HG03097 (cell line): ENCODE data around the gene PDZD2.
"Not testable (repeated sequence)": the region's sequence is repeated elsewhere in the genome, so short reads cannot be mapped to it uniquely, and the experiment has no call there.

Experiments used
- ATAC-seq: cut with Tn5 transposase; IDR thresholded peaks from one replicate; pipeline ENCODE4 v1.9.1; 2021; ENCODE audit not compliant: unreplicated experiment, low FRiP score

Gene PDZD2

DNA sequence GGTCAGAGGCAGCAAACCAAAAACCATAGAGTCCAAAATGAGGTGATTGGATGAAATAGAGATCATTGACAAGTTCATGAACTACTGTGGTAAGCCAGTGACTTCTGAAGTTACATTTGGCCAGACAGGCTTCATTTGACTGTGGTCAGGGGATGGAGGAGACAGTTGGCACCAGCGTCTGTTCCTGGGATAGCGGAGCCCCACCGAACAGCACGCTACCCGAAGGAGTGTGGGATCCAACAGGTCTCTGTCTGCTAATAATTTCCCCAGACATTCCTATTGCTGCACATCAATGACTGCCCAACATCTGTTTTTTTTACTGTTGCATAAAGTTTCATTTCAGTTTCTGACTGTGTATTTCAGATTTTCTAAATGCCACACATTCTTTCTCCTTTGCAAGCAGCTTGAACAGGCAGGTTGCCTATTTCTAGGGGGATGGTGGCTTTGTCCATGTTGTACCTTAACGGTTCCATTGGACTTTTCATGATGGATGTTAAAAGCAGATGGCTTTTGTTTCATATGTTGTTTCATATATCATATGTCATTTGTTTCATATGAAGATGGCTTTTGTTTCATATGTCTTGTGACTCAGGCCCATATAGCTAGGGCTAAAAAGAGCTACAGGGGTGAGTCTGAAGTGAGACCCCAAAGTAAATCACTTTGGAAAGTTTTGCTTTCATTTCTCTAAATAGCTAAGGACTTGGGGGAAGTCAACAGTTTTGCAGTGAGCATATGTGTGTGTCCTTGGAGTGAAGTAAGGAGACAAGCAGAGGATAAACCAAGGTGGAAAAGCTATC lies 354.4 kb downstream of the PDZD2 start:
- ATAC-seq: no peak

DNA sequence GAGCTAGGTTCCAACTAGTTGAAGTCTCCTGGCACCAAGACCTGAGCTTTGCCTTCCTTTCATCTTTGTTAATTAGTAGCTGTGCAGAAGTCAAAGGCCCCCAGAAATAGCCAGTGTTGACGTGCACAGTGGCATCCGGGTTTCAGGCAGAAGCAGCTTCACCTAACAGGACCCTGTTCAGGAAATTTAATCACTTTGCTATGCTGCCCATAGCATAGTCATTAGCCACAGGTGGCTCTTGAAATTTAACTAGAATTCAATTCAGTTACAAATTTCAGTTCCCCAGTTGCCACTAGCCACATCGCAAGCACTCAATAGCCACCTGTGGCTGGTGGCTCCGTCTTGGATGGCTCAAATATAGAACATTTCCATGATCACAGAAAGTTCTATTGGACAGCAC lies 356.1 kb downstream of the PDZD2 start:
- ATAC-seq: no peak

DNA sequence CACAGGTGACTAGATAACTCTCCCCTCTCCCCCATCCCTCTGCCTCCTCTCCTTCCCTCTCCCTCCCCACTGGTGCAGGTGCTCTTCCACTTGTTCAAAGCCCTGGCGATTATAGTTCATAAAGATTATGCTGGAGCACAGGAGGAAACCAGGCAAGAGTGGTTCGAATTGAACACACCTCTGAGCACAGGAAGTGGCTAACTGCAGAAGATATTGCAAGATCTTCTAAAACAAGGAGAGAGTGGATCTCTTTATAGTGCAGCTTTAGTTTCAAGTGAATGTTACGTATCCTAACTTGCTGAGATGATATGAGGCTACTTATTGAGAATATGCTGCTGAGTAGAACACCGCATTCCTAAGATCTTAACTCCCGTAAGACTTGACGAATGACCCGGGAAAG lies 356.8 kb downstream of the PDZD2 start:
- no peak for ATAC-seq

DNA sequence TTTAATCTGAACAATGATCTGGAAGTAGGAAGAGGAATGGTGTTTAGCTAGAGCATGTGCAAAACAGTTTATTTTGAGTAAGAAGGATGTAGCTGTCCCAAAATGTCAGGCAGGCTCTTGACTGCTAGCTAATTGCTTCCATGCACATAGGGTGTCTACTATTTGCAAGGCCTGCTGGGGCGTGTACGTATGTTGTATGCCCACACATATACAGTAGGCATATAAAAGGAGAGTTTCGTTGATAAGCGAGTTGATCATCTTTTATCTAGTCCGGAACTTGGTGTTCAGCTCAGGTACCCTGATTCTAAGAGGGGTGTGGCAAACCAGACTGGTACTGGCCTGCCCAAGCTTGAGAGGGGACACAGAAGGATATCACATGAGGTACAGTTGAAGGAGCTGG lies 358.0 kb downstream of the PDZD2 start:
- no peak for ATAC-seq

DNA sequence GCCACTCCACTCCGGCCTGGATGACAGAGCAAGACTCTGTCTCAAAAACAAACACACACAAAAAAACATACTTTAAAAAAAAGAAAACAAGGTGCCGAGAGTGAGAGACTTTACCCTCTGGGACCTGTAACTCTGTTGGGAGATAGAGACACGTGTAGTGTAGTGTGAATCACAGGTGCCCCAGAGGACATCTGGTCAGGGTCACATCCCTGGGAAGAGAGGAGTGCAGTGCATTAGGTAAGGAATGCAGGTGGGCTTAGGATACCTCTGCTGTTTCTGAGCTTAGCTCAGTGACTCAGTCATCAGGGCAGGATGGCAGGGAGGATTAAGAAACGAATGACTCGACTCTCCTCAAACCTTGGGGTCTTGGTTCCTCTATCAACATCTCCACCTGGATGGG lies 360.5 kb downstream of the PDZD2 start:
- ATAC-seq: no peak

DNA sequence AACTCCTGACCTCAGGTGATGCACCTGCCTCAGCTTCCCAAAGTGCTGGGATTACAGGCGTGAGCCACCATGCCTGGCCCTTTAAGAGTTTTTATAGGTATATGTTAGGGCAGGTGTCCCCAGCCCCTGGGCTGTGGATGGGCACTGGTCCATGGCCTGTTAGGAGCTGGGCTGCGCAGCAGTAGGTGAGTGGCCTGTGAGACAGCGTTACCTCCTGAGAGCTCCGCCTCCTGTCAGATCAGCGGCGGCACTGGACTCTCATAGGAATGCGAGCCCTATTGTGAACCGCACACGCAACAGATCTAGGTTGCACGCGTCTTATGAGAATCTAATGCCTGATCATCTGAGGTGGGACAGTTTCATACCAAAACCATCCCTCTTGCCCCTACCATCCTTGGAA lies 361.8 kb downstream of the PDZD2 start:
- ATAC-seq: no peak

DNA sequence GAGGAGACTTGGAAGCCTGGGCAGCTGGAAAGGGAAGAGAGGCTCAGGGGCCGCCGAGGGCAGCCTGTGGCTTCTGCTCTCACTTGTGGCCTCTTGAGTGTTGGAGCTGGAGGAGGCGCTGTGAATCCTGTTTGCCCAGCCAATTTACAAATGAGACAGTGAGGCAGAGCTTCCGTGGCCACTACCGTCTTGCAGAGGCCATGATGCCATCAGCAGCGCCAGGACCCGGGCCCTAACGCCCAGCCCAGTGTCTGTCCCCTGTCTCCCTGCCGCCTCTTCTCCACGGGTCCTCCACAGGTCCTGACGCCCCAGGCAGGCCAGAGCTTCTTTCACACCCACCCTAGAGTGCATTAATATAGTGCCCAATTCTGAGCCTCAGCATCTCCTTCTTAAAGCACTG lies 362.4 kb downstream of the PDZD2 start:
- ATAC-seq: no peak

DNA sequence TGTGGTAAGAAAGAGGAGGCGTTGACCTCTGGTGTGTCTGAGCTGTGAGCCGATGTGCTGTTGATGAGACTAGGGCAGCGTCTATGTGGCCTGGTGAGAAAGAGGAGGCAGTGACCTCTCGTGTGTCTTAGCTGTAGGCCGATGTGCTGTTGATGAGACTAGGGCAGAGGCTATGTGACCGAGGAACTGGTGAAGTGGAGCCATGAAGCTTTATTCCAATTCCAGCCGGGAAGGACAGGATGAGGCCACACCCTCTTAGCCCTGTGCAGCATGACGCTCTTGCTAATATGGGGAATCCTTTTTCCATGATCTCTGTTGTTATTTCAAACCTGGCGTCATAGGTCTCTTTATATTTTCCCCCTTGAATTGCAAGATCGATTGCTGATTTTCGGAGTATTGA lies 362.8 kb downstream of the PDZD2 start:
- no peak for ATAC-seq

DNA sequence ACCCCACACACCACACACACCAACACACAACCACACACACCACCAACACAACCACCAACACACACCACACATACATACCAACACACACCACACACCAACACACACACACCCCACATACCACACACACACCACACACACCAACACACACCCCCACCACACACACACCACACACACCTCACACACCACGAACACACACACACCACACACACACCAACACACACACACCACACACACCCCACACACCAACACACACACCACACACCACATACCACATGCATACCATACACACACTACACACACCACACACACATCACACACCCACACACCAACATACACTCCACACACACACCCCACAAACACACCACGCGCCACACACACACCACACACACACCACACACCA lies 363.8 kb downstream of the PDZD2 start:
- no peak for ATAC-seq

DNA sequence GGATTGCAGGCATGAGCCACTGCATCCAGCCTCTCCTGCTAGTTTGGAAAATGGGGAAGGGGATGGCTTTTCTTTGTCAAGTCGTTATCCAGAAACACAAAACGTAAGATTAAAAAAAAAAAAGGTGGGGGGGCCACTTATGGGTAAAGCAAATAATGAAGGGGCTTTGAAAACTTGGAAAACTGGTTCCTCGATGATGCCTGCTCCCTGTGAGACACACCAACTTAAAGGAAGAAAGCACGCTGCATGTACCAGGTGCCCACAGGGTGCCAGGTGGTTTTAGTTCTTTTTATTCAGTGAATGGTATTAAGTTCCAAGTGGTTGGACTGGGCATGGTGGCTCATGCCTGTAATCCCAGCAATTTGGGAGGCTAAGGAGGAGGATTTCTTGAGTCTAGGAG lies 365.1 kb downstream of the PDZD2 start:
- no peak for ATAC-seq

DNA sequence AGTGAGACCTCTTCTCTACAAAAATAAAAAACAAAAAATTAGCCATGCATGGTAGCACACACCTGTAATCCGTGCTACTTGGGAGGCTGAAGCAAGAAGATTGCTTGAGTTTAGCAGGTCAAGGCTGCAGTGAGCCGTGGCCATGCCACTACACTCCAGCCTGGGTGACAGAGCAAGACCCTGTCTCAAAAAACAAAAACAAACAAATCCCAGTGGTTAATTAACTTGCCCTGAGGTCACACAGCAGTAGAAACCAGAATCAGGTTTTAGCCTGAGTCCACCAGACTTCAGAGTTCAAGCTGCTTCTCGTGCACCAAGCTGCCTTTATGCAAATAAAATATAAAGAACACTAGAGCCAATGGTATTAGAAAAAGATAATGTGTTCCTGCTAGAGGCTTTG lies 365.5 kb downstream of the PDZD2 start:
- ATAC-seq: no peak

DNA sequence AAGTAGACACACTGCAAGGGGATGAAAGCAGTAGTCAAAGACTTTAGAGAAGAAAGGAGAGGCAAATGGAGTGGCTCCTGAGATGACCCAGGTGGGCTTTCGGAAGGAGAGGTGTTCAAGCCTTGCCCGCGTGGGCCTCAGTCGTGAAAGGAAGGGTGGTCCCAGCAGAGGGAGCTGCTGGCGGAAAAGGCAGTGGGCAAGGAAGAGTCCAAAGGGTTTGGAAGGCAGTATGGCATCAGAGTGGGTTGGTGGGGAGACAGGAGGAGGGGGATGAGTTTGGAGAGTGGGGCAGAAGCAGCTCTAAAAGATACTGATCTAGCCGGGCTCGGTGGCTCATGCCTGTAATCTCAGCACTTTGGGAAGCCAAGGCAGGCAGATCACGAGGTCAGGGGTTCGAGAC lies 369.8 kb downstream of the PDZD2 start:
- no peak for ATAC-seq

DNA sequence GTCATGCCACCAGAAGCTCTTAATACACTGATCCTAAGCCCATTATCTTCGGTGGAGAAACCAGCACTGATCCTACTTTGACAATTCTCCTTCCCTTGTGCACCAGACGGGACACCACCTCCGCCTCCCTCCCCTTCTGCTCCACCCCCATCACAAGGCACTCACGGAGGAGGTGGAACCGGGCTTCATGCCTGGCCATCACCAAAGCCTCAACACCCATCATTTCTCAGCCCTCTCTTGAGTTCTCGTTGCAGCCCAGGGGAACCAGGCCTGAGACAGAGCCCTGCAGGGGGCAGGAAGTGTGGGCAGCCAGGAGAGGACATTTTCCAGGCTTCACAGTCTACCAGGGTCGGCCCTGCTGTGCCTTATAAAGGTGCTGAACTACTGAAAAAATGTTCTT lies 374.7 kb downstream of the PDZD2 start:
- no peak for ATAC-seq

DNA sequence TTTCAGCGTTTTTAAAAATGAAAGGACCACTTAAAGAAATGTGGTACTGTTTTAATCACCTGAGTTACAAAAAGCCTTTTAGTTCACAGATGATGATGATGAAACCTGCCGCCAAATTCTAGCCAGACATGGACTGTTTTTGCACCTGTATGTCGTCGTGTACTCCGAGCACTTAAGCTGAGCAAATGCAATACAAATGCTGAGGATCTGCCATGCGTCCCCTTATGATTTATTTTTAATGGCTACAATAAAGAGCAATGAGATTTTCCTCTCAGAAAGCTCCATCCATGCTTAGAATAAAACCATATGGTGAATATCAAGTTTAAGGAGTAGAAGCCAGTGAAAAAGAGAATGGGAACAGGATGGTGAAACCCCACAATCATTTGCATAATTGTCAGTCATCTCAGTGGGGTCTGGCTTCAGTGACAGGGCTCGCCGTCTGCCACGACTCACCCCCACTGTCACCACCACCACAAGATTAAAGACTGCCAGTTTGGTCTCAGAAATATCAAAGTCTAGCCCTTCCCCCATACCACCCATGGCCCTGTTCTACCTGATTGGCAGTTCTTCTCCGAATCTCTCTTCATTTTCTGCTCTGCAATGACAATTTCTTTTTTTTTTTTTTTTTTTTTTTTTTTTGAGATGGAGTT lies 375.3 kb downstream of the PDZD2 start:
- ATAC-seq: no peak

DNA sequence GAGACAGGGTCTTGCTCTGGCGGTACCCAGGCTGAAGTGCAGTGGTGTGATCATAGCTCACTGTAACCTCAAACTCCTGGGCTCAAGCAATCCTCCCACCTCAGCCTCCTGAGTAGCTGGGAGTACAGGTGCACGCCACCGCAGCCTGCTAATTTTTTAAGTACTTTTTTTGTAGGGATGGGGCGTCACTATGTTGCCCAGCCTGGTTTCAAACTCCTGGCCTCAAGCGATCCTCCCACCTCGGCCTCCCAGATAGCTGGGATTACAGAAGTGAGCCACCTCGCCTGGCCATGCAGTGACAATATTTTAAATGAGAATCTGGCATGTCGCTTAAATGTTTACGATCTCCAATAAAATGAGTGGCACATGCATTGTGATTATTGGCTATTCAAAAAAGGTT lies 376.3 kb downstream of the PDZD2 start:
- not testable (repeated sequence) for ATAC-seq

DNA sequence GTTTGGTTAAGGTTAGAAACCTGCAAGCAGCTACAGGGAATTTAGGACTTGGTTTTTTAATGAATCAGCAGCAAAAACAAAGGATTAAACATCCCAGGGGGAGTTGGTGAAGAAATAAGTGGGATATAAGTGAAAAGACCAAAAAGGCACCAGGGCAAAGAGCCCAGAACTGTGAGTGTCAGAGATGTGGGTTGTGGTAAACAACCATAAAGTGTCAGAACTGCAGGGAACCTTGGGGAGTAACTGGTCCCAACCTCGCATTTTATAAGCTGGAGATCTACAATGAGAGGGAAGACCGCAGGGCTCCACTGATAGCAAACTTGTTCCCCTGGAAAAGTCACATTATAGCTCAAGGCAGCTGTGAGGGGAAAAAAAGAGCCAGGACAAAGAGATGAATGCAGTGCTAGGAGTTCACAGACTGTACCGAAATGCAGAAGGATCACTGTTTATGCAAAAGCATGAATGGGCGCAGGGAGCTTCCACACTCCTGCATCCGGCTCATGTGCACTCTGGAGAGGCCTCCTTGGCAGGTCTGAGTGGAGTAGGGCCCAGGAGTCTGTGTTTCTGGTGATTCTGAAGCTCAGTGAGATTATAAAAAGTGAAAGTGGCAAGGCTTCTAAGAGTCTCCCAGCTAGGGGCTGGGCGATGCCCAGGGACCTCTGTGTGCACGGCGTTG lies 378.9 kb downstream of the PDZD2 start:
- no peak for ATAC-seq

DNA sequence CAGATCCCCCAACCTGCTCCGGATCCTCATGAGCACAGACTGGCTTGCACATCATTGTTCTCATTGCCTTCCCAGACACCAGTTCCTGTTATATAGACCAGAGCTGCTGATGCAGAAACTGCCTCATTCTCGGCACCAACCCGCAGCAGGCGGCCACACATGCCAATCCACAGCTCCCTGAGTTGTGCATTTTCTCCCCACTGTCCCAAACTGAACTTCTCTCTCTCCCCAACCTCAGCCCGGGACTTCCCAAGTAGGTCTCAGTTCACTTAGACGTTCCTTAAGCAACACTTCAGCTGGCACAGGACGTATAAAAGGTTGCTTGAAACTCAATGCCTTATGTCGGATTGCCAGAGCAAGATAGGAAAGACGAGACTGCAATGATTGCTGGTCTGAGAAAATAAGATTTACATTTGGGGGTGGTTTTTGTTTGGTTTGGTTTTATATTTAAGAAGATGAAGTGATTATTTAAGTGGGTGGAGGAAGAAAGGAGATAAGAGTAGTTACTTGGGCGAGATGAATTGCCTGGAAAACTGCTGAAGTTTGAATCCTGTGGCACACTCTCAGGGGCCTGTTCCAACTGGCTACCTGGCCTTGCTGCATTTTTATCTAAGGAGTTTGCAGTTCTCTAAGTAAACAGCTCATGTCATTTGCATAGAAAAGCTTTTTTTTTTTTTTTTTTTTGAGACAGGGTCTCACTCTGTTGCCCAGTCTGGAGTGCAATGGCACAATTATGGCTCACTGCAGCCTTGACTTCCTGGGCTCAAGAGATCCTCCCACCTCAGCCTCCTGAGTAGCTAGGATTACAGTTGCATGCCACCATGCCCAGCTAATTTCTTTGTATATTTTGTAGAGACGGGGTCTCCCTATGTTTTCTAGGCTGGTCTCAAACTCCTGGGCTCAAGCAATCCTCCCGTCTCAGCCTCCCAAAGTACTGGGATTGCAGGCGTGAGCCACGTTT lies 379.8 kb downstream of the PDZD2 start:
- ATAC-seq: no peak

DNA sequence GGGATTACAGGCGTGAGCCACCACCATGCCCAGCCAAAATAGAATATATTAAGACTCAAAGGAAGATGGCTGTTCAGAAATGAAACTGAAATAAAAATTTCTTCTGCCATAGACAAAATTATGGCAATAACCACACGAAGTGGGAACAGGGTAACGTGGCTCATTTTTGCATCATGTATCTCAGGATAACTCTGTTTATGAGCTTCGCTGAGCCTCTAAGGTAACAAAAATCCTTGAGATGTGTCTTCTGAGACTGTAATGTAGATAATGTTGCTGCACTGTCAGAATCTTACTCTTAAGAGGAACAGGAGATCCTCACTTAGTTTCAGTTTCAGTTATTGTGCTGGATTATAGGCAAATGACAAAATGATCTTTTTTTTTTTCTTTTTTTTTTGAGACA lies 381.3 kb downstream of the PDZD2 start:
- ATAC-seq: peak; percentile 85

DNA sequence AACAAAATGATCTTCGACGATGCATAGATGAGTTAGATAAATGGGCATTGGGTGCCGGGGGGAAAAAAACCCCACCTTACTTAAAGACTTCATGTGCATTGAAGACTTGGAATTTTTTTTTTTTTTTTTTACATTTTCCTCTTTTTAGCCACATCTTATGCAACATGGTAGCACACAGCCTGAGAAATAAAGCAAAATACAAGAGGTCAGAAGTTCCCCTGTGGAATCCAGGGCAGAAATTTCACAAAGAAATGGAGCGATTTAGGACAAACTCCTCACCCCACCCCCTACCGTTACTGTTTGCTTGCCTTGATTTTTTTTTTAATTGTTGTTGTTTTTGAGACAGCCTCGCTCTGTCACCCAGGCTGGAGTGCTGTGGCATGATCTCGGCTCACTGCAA lies 382.0 kb downstream of the PDZD2 start:
- no peak for ATAC-seq

DNA sequence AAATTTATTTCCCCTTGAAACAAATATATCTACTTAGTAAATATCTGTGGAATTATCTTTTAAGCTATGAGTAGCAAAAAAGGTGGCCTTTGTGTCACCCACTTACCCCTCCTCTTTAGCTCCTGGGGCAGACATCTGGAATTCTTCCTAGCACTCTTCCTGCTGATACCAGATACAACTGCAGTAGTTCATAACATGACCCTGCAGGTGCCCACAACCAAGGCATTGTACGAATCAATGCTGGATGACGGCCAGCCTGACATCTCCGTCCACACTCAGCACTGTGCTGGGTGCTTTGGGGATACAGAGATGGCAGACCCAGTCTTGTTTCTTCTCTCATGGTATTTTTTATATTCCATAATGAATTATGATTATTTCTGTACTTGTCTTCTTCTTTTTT lies 382.8 kb downstream of the PDZD2 start:
- no peak for ATAC-seq

DNA sequence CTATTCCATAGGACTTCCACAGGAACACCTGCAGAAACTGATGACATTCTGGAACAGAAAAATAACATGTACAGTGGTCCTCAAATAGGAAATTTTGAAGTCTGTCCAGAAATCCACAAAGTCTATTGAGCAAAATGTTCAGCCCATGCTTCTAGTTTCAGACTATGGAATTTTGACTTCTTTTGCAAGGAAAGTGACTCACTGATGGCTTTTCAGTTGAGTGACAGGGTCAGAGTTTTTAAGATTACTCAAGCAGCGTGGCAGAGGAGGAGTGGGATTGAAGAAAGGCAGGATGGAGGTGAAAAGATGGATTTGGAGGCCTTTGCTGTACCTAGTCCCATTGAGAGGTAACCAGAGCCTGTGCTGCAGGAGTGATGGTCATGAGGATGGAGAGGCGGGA lies 383.7 kb downstream of the PDZD2 start:
- no peak for ATAC-seq
